HEK293T (cell line): ENCODE data around the gene KCNJ16.
"Not testable (repeated sequence)": the region's sequence is repeated elsewhere in the genome, so short reads cannot be mapped to it uniquely, and the experiment has no call there.

Experiments used
- CTCF ChIA-PET: fragments of 350-600 bp; formaldehyde crosslinking; extraction: SDS; loops from one replicate; lab custom pipeline; 2021; ENCODE audit warnings: antibody characterized with exemption, inconsistent platforms; lab: Yijun Ruan, JAX
- POLR2A ChIA-PET: fragments of 350-600 bp; formaldehyde crosslinking; extraction: SDS; loops from one replicate; lab custom pipeline; 2020; ENCODE audit warnings: antibody characterized with exemption, inconsistent platforms; lab: Yijun Ruan, JAX
- DNase-seq: peaks from one replicate; pipeline ENCODE4 v3.0.0; 2012; ENCODE audit warnings: mixed read lengths; ENCODE audit errors: extremely low spot score
- ARNT ChIP-seq: fragments of 450-650 bp; IDR thresholded peaks from 2 replicates; pipeline ENCODE4 v1.6.1; 2017; ENCODE audit warnings: mild to moderate bottlenecking
- BHLHE40 ChIP-seq: fragments of 450-650 bp; IDR thresholded peaks from 2 replicates; pipeline ENCODE4 v1.6.1; 2016; ENCODE audit warnings: mild to moderate bottlenecking, moderate library complexity, borderline replicate concordance
- CTBP1 ChIP-seq: fragments of 450-650 bp; IDR thresholded peaks from 2 replicates; pipeline ENCODE4 v1.6.1; 2016; ENCODE audit warnings: borderline replicate concordance
- ELF4 ChIP-seq: fragments of 450-650 bp; IDR thresholded peaks from 2 replicates; pipeline ENCODE4 v1.6.1; 2017; ENCODE audit warnings: antibody characterized with exemption
- FOXA1 ChIP-seq: fragments of 450-650 bp; IDR thresholded peaks from 2 replicates; pipeline ENCODE4 v1.6.1; 2016; ENCODE audit warnings: mild to moderate bottlenecking
- FOXK2 ChIP-seq: fragments of 450-650 bp; IDR thresholded peaks from 2 replicates; pipeline ENCODE4 v1.6.1; 2016; ENCODE audit warnings: mild to moderate bottlenecking
- FOXM1 ChIP-seq: fragments of 450-650 bp; IDR thresholded peaks from 2 replicates; pipeline ENCODE4 v1.6.1; 2017; ENCODE audit warnings: mild to moderate bottlenecking, borderline replicate concordance
- HDGF ChIP-seq: fragments of 450-650 bp; IDR thresholded peaks from 2 replicates; pipeline ENCODE4 v1.6.1; 2017; ENCODE audit warnings: antibody characterized with exemption, borderline replicate concordance
- L3MBTL2 ChIP-seq: fragments of 450-650 bp; conservative IDR thresholded peaks from 2 replicates; pipeline ENCODE4 v1.6.1; 2016; ENCODE audit warnings: mild to moderate bottlenecking
- LEF1 ChIP-seq: fragments of 450-650 bp; IDR thresholded peaks from 2 replicates; pipeline ENCODE4 v1.6.1; 2017; ENCODE audit warnings: mild to moderate bottlenecking, borderline replicate concordance
- NFRKB ChIP-seq: fragments of 450-650 bp; IDR thresholded peaks from 2 replicates; pipeline ENCODE4 v1.6.1; 2016; ENCODE audit warnings: mild to moderate bottlenecking, moderate library complexity
- SP1 ChIP-seq: fragments of 450-650 bp; IDR thresholded peaks from 2 replicates; pipeline ENCODE4 v1.6.1; 2017
- SUZ12 ChIP-seq: fragments of 450-650 bp; IDR thresholded peaks from 2 replicates; pipeline ENCODE4 v1.6.1; 2016; ENCODE audit warnings: mild to moderate bottlenecking
- TARDBP ChIP-seq: fragments of 450-650 bp; IDR thresholded peaks from 2 replicates; pipeline ENCODE4 v1.6.1; 2016
- ZNF384 ChIP-seq: fragments of 450-650 bp; IDR thresholded peaks from 2 replicates; pipeline ENCODE4 v1.6.1; 2016
- TF ChIP-seq, protein P1 (sequence below): fragments of 450-650 bp; IDR thresholded peaks from 2 replicates; pipeline ENCODE4 v1.6.1; 2016

KCNJ16 gene

DNA sequence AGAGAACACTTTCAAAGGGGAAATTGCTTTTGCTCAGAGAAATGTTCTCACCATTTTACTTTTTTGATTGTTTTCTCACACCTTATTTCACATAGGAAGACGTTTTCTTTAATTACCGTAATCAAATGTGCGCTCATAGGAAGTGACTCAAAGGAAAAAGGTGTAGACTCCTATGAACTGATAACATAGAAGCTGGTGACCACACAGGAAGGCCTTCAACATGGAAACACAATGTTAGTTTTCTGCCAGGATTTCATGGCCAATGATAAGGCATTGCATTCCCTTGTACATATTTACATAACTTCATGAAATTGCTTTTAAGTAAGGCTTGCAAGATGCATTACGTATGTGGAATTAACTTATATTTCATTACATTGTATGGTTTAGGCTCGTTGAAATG is 40.9 kb upstream of the KCNJ16 start:
- no peak for DNase-seq
- CTCF ChIA-PET, result no interaction called here
- TF ChIP-seq ZNF384 (no peak), FOXM1 (no peak), TARDBP (no peak), ARNT (no peak), LEF1 (no peak), CTBP1 (no peak), BHLHE40 (no peak)
- POLR2A ChIA-PET, result no interaction called here

DNA sequence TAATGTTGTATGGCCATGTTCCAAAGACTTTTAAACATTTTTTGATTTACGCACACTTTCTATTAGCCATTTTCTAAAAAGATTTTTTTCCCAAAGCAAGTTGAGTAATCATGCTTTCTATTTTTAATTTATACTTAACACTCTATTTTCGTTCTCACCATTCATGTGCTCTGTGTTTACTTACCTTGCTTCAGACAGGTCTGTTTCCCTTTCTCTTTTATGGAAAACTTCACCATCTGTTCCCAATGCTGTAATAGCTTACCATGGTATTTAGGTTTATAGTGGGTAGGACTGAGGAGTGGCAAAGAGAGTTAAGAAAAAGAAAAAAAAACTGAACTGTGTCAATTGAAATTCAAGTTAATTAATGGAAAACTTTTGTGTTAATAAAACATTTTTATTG is 37.5 kb upstream of the KCNJ16 start:
- no peak for TF ChIP-seq SUZ12
- TF ChIP-seq FOXM1, result no peak
- TF ChIP-seq SP1, result no peak
- TF ChIP-seq ELF4, result no peak
- no peak for TF ChIP-seq FOXK2
- no peak for TF ChIP-seq ARNT
- TF ChIP-seq HDGF, result no peak
- CTCF ChIA-PET, result no interaction called here
- POLR2A ChIA-PET, result no interaction called here
- no peak for DNase-seq

DNA sequence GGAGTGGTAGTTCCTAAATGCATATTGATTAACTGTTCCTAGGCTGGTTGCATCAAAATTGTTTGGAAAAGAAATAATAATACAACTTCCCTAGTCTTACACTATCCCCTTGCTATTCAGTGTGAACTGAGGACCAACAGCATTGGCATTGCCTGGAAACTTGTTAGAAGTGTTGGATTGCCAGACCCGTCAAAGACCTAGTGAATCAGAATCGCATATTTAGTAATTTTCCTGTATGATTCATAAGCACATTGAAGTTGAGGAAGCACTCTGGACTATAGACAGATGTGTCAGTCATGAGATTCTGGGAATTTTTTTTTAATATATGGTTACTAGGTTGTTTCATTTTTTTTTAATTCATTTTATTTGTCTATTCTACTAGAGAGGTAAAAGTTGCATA is 34.7 kb upstream of the KCNJ16 start:
- TF ChIP-seq SUZ12 (no peak), FOXK2 (no peak), HDGF (no peak), LEF1 (no peak), CTBP1 (no peak), NFRKB (no peak), BHLHE40 (no peak), FOXM1 (no peak), ELF4 (no peak), ARNT (no peak), L3MBTL2 (no peak), ZNF384 (no peak), FOXA1 (no peak)
- TF ChIP-seq, protein P1, sequence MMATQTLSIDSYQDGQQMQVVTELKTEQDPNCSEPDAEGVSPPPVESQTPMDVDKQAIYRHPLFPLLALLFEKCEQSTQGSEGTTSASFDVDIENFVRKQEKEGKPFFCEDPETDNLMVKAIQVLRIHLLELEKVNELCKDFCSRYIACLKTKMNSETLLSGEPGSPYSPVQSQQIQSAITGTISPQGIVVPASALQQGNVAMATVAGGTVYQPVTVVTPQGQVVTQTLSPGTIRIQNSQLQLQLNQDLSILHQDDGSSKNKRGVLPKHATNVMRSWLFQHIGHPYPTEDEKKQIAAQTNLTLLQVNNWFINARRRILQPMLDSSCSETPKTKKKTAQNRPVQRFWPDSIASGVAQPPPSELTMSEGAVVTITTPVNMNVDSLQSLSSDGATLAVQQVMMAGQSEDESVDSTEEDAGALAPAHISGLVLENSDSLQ, result no peak
- no peak for DNase-seq
- POLR2A ChIA-PET, result no interaction called here
- CTCF ChIA-PET, result no interaction called here

DNA sequence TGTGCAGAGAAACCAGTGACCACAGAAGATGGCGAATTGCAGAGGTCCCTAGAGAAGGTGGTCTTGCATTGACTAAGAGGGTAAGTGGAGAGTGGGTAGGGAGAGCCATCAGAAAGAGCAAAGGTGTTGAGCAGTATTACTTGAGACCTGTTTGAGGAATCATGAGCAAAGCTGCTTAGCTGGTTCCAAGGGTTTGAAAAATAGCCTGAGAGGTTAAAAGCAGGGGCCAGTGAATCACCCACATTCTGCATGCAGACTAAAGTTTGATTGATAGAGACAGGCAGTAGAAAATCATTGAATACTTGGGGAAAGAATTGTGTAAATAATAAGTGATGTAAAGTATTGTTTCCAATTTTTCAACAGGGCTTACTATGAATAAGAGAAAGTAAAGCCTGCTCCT is 34.0 kb upstream of the KCNJ16 start:
- ChIA-PET POLR2A (no interaction called here), CTCF (no interaction called here)
- no peak for DNase-seq
- TF ChIP-seq L3MBTL2, result no peak
- no peak for TF ChIP-seq TARDBP
- no peak for TF ChIP-seq LEF1
- TF ChIP-seq ARNT, result no peak
- no peak for TF ChIP-seq ELF4
- no peak for TF ChIP-seq CTBP1
- no peak for TF ChIP-seq NFRKB
- no peak for TF ChIP-seq SUZ12
- TF ChIP-seq FOXK2, result no peak
- TF ChIP-seq FOXA1, result no peak
- TF ChIP-seq HDGF, result no peak
- TF ChIP-seq SP1, result no peak
- TF ChIP-seq, protein P1, result no peak
- no peak for TF ChIP-seq BHLHE40
- TF ChIP-seq ZNF384, result no peak
- no peak for TF ChIP-seq FOXM1

DNA sequence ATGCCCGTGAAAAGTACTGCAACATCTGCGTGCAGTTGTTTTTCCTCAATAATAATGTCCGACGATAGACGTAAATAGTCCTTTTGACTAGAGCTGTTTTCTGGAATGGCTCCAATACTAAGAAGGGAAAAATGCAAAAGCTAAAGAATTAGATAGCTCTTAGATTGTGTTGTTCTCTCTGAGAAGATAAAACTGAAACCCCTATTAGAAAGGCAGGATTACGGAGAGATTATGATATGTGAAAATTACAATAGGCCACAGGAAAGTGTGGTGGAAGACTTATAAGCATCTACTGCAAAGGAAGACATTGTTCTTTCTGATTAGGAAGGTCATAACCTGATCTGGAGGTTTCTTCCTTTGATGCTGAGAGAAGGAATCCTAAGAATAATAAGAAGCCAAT is 33.5 kb upstream of the KCNJ16 start:
- TF ChIP-seq CTBP1 (no peak), FOXM1 (no peak), FOXK2 (no peak), HDGF (no peak), NFRKB (no peak), SP1 (no peak), LEF1 (no peak), SUZ12 (no peak), BHLHE40 (no peak), FOXA1 (no peak), L3MBTL2 (no peak), ARNT (no peak), ELF4 (no peak), ZNF384 (no peak), TARDBP (no peak)
- TF ChIP-seq, protein P1, result no peak
- ChIA-PET POLR2A (no interaction called here), CTCF (interaction anchor here (0.7 kb wide), 1 partner anchor 184 kb away, joined by 3 read pairs; no protein-coding TSS in a partner anchor)
- DNase-seq, result no peak

DNA sequence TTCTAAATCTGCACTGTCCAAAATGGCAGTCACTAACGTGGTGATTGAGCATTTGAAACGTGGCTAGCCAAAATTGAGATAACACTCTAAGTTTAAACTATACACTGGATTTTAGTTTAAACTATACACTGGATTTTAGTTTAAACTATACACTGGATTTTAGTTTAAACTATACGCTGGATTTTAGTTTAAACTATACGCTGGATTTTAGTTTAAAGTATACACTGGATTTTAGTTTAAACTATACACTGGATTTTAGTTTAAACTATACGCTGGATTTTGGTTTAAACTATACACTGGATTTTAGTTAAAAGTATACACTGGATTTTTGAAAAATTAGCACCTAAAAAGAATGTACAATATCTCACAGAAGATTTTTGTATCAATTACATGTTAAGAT is 29.2 kb upstream of the KCNJ16 start:
- POLR2A ChIA-PET, CTCF ChIA-PET: not testable (repeated sequence)

More for the DNA sequence above, 29.2 kb upstream of the KCNJ16 start:
- not testable (repeated sequence) for DNase-seq
